HepG2 (cell line): ENCODE measurements around the gene FAM181A. TPM values are rescaled to one million over a fixed set of nuclear protein-coding genes. Genes with fewer than 3 reads are reported as not detected.
A peak's percentile ranks its signal among the peaks of the same experiment; 100 is the strongest.

Source experiments
- ATF3 ChIP-seq: sonication (generic); formaldehyde crosslinking; IDR thresholded peaks from 2 replicates; pipeline ENCODE4 v1.4.0; 2020; ENCODE audit warnings: missing genetic modification reagents
- BCL6 ChIP-seq: IDR thresholded peaks from 2 replicates; pipeline ENCODE4 v1.6.1; 2016; ENCODE audit warnings: missing genetic modification reagents, missing compliant biosample characterization
- CREB1 ChIP-seq, 2 experiments: fragments of 450-650 bp in 1 of 2; IDR thresholded peaks; 2 replicates each; pipeline ENCODE4 v1.6.1; 2016 to 2017; ENCODE audit warnings: control low read depth in 1 of 2, mild to moderate bottlenecking in 1 of 2, missing compliant biosample characterization in 1 of 2, missing genetic modification characterization in 1 of 2
- FOXO4 ChIP-seq: sonication (generic); formaldehyde crosslinking; conservative IDR thresholded peaks from 2 replicates; pipeline ENCODE4 v1.8.1; 2023; ENCODE audit warnings: missing genetic modification reagents
- HDAC2 ChIP-seq: sonication (generic); formaldehyde crosslinking; IDR thresholded peaks from 2 replicates; pipeline ENCODE4 v1.4.0; 2020; ENCODE audit warnings: missing genetic modification reagents
- HNF4A ChIP-seq: sonication (generic); formaldehyde crosslinking; IDR thresholded peaks from 2 replicates; pipeline ENCODE4 v1.4.0; 2020; ENCODE audit warnings: missing genetic modification reagents
- KAT8 ChIP-seq: IDR thresholded peaks from 2 replicates; pipeline ENCODE4 v1.6.1; 2016; ENCODE audit warnings: missing genetic modification reagents, missing compliant biosample characterization
- MAX ChIP-seq: IDR thresholded peaks from 2 replicates; pipeline ENCODE4 v1.6.1; 2012; ENCODE audit warnings: inconsistent platforms
- MED1 ChIP-seq: sonication (generic); formaldehyde crosslinking; IDR thresholded peaks from 2 replicates; pipeline ENCODE4 v1.4.0; 2020; ENCODE audit warnings: missing genetic modification reagents
- MED8 ChIP-seq: sonication (generic); formaldehyde crosslinking; IDR thresholded peaks from 2 replicates; pipeline ENCODE4 v1.8.1; 2023; ENCODE audit warnings: mild to moderate bottlenecking, missing genetic modification reagents; ENCODE audit not compliant: insufficient replicate concordance
- NFIC ChIP-seq: IDR thresholded peaks from 2 replicates; pipeline ENCODE4 v1.6.1; 2012; ENCODE audit warnings: mild to moderate bottlenecking, low read length, inconsistent platforms
- PHF21A ChIP-seq: sonication (generic); formaldehyde crosslinking; IDR thresholded peaks from 2 replicates; pipeline ENCODE4 v1.5.0; 2020; ENCODE audit warnings: mild to moderate bottlenecking, missing genetic modification reagents
- POLR2G ChIP-seq: fragments of 200-400 bp; formaldehyde crosslinking; IDR thresholded peaks from 2 replicates; pipeline ENCODE4 v1.6.1; 2018; ENCODE audit warnings: mild to moderate bottlenecking, low read depth, low read length, moderate library complexity
- PPARG ChIP-seq: conservative IDR thresholded peaks from 2 replicates; pipeline ENCODE4 v1.6.1; 2016; ENCODE audit warnings: missing biosample characterization, missing genetic modification reagents
- SP5 ChIP-seq: IDR thresholded peaks from 2 replicates; pipeline ENCODE4 v1.6.1; 2016; ENCODE audit warnings: low read depth, borderline replicate concordance
- STAT6 ChIP-seq: sonication (generic); formaldehyde crosslinking; IDR thresholded peaks from 2 replicates; pipeline ENCODE4 v1.4.0; 2020; ENCODE audit warnings: missing genetic modification reagents, mild to moderate bottlenecking, borderline replicate concordance
- ZBTB43 ChIP-seq: sonication (generic); formaldehyde crosslinking; conservative IDR thresholded peaks from 2 replicates; pipeline ENCODE4 v1.4.0; 2020; ENCODE audit warnings: missing genetic modification reagents
- ZFY ChIP-seq: sonication (generic); formaldehyde crosslinking; IDR thresholded peaks from 2 replicates; pipeline ENCODE4 v1.4.0; 2020; ENCODE audit warnings: missing genetic modification reagents
- ZMYM4 ChIP-seq: sonication (generic); formaldehyde crosslinking; IDR thresholded peaks from 2 replicates; pipeline ENCODE4 v1.8.1; 2023; ENCODE audit warnings: mild to moderate bottlenecking, missing genetic modification reagents
- ZNF292 ChIP-seq: sonication (generic); formaldehyde crosslinking; IDR thresholded peaks from 2 replicates; pipeline ENCODE4 v1.8.1; 2022; ENCODE audit warnings: mild to moderate bottlenecking, low read depth, missing genetic modification reagents, borderline replicate concordance
- ZNF343 ChIP-seq: sonication (generic); formaldehyde crosslinking; IDR thresholded peaks from 2 replicates; pipeline ENCODE4 v1.4.0; 2020; ENCODE audit warnings: mild to moderate bottlenecking, missing genetic modification reagents
- polyA plus RNA-seq, 8 experiments: library from polyadenylated mRNA; depleted of rRNA in 3 of 8; stranded (reverse) in 7 of 8; unstranded in 1 of 8; fragments of >200 nt; fragmentation: Illumina TruSeq in 4 of 8; extraction: Trizol in 4 of 8; gene quantifications; 2 replicates each; pipeline versions ENCODE4 v1.2.1 to v1.2.3, GENCODE V29; 2011 to 2016; ENCODE audit warnings: low read depth in 4 of 8, missing spikeins in 1 of 8, mixed read lengths in 1 of 8; ENCODE audit not compliant: insufficient read depth in 1 of 8
- total RNA-seq, 5 experiments: library from RNA; depleted of rRNA; stranded (reverse); fragments of >200 nt; fragmentation: Illumina TruSeq; extraction: Trizol; gene quantifications; 2 replicates each; pipeline ENCODE4 v1.2.3, GENCODE V29; 2016; ENCODE audit warnings: low read depth in 1 of 5

The FAM181A gene
- total and polyA plus RNA-seq, 2 of the 13 experiments (the other 11 are each of a cell fraction or from before 2014, with no cell fraction given), result 1.1 to 1.5 TPM

GRCh38 chr14:93909429-93910128 lies 17.6 kb upstream of the FAM181A start (continued):
- TF ChIP-seq ZBTB43 (CRISPR knock-in tag) (0 out of 2 replicates have a peak, but pooled peaks have one; percentile 39), ZNF343 (0 out of 2 replicates have a peak, but pooled peaks have one; percentile 48), PHF21A (CRISPR knock-in tag) (peak; percentile 61), PPARG (peak; percentile 42; the same call in 1 of the 2 replicates), SP5 (CRISPR knock-in tag) (peak; percentile 64; the same call in 1 of the 2 replicates), ZMYM4 (peak; percentile 53; the same call in 1 of the 2 replicates), POLR2G (peak; percentile 53), ZNF292 (peak; percentile 67; the same call in 1 of the 2 replicates), MAX (peak; percentile 31; the same call in 1 of the 2 replicates), BCL6 (CRISPR knock-in tag) (0 out of 2 replicates have a peak, but pooled peaks have one; percentile 19), ATF3 (CRISPR knock-in tag) (no peak), HNF4A (peak; percentile 95), CREB1 (IDR thresholded peaks at IDR 0.05) (no peak), CREB1 (CRISPR knock-in tag; IDR thresholded peaks at IDR 0.05) (no peak), MED1 (CRISPR knock-in tag) (peak; percentile 60), STAT6 (CRISPR knock-in tag) (0 out of 2 replicates have a peak, but pooled peaks have one; percentile 63), NFIC (peak; percentile 55; the same call in 1 of the 2 replicates), KAT8 (CRISPR knock-in tag) (no peak; the same call in 1 of the 2 replicates), HDAC2 (CRISPR knock-in tag) (peak; percentile 45), FOXO4 (CRISPR knock-in tag) (0 out of 2 replicates have a peak, but pooled peaks have one; percentile 58), ZFY (peak; percentile 62), MED8 (CRISPR knock-in tag) (peak; percentile 55)
